Vagina (tissue), 2 donors: ENCODE results near the gene MBD3. TPM values are rescaled to one million over a fixed set of nuclear protein-coding genes. Genes with fewer than 3 reads are reported as not detected.
"Not testable (repeated sequence)": the region's sequence is repeated elsewhere in the genome, so short reads cannot be mapped to it uniquely, and the experiment has no call there.

Experiments
- DNase-seq, 2 donors: peaks; one replicate each; pipeline ENCODE4 v3.0.0-alpha.2; 2017; ENCODE audit errors: extremely low spot score in 2 of 2
- H3K27ac ChIP-seq: fragments of 200-600 bp; sonication (generic); one replicate; pipeline ENCODE4 v1.5.1; 2019
- H3K27me3 ChIP-seq: fragments of 200-600 bp; sonication (generic); one replicate; pipeline ENCODE4 v1.5.1; 2019
- H3K36me3 ChIP-seq, 2 donors: fragments of 200-600 bp; sonication (generic); one replicate each; pipeline ENCODE4 v1.5.1; 2017 to 2019
- H3K4me1 ChIP-seq: fragments of 200-600 bp; sonication (generic); one replicate; pipeline ENCODE4 v1.5.1; 2019
- H3K4me3 ChIP-seq, 2 donors: fragments of 200-600 bp; sonication (generic); 1 replicate in 1 of 2; 2 replicates in 1 of 2; pipeline ENCODE4 v1.5.1; 2016 to 2019
- H3K9me3 ChIP-seq: fragments of 200-600 bp; sonication (generic); one replicate; pipeline ENCODE4 v1.5.1; 2019
- CTCF ChIP-seq, 3 experiments: fragments of 450-650 bp in 2 of 3; fragments of 200-600 bp in 1 of 3; sonication (generic) in 1 of 3; IDR thresholded peaks; one replicate each; pipeline ENCODE4 v1.5.1; 2017 to 2019; ENCODE audit warnings: antibody characterized with exemption in 3 of 3, mild to moderate bottlenecking in 2 of 3, moderate library complexity in 2 of 3
- POLR2A ChIP-seq, 2 donors: fragments of 450-650 bp; IDR thresholded peaks; one replicate each; pipeline ENCODE4 v1.6.1; 2017; ENCODE audit warnings: antibody characterized with exemption in 2 of 2, mild to moderate bottlenecking in 2 of 2, moderate library complexity in 2 of 2
- POLR2AphosphoS5 ChIP-seq, 2 donors: sonication (generic); formaldehyde crosslinking; IDR thresholded peaks; one replicate each; pipeline ENCODE4 v1.9.0; 2017; ENCODE audit warnings: antibody characterized with exemption in 2 of 2, mild to moderate bottlenecking in 2 of 2, low read depth in 1 of 2; ENCODE audit not compliant: insufficient read depth in 1 of 2
- intact Hi-C: fragments of 100-400 bp; cut with DNase I; formaldehyde crosslinking; loops from one replicate; pipeline ENCODE4 v1.15.1; 2023
- total RNA-seq: library from RNA; depleted of rRNA; stranded (reverse); fragments of >200 nt; gene quantifications from one replicate; pipeline ENCODE4 v1.2.3, GENCODE V29; 2016

The MBD3 gene
- total RNA-seq, 1 donor from 2014 or later: 66.0 TPM

- no peaks in the 10 kb centered on the region for H3K27me3 ChIP-seq
- H3K36me3 ChIP-seq: no peaks in the 10 kb centered on the region
- H3K27ac ChIP-seq: peak overlapping the region; percentile 48
- intact Hi-C loops: no loop called here
- DNase-seq: no peak
- H3K9me3 ChIP-seq: no peaks in the 10 kb centered on the region
- TF ChIP-seq CTCF (IDR thresholded peaks at IDR 0.05): no peak
- peak overlapping the region in 1 of 2 donors; percentile 4 for H3K4me3 ChIP-seq
- peaks cover 7% of the 10 kb centered on the region for H3K4me1 ChIP-seq
Observed at GRCh38 chr19:1540365-1540925, 52.2 kb downstream of the MBD3 start.

- H3K9me3 ChIP-seq, H3K27me3 ChIP-seq, intact Hi-C loops, H3K4me1 ChIP-seq, H3K36me3 ChIP-seq, DNase-seq, H3K4me3 ChIP-seq: not testable (repeated sequence)
- peak overlapping the region; percentile 48 for H3K27ac ChIP-seq
Observed at GRCh38 chr19:1539749-1540148, 52.9 kb downstream of the MBD3 start.

- Histone ChIP-seq H3K4me3 (peak overlapping the region in 1 of 2 donors; percentile 3), H3K4me1 (peaks cover 7% of the 10 kb centered on the region), H3K36me3 (no peaks in the 10 kb centered on the region), H3K9me3 (no peaks in the 10 kb centered on the region), H3K27ac (no peak overlapping the region), H3K27me3 (no peaks in the 10 kb centered on the region)
- intact Hi-C loops: no loop called here
- TF ChIP-seq POLR2A (IDR thresholded peaks at IDR 0.05) (no peak), POLR2AphosphoS5 (IDR thresholded peaks at IDR 0.05; ENCODE audit: insufficient read depth in 1 of 2, low read depth in 1 of 2) (no peak), CTCF (IDR thresholded peaks at IDR 0.05) (no peak)
- DNase-seq: no peak
Observed at GRCh38 chr19:1538978-1539377, 53.7 kb downstream of the MBD3 start.

- H3K27me3 ChIP-seq, H3K4me1 ChIP-seq, intact Hi-C loops: not testable (repeated sequence)
Observed at GRCh38 chr19:1535699-1536098, 57.0 kb downstream of the MBD3 start.

GRCh38 chr19:1534972-1535371 is 57.7 kb downstream of the MBD3 start:
- no peaks in the 10 kb centered on the region for H3K36me3 ChIP-seq
- no peaks in the 10 kb centered on the region for H3K27me3 ChIP-seq
- no peak overlapping the region for H3K4me3 ChIP-seq
- no peaks in the 10 kb centered on the region for H3K9me3 ChIP-seq
- intact Hi-C loops: no loop called here
- H3K27ac ChIP-seq: no peak overlapping the region
- TF ChIP-seq POLR2AphosphoS5 (IDR thresholded peaks at IDR 0.05; ENCODE audit: insufficient read depth in 1 of 2, low read depth in 1 of 2) (no peak), CTCF (IDR thresholded peaks at IDR 0.05) (no peak), POLR2A (IDR thresholded peaks at IDR 0.05) (no peak)
- DNase-seq: no peak
- H3K4me1 ChIP-seq: peaks cover 7% of the 10 kb centered on the region

More at GRCh38 chr19:1535699-1536098, 57.0 kb downstream of the MBD3 start:
- H3K27ac ChIP-seq, H3K9me3 ChIP-seq, H3K36me3 ChIP-seq, H3K4me3 ChIP-seq, DNase-seq: not testable (repeated sequence)

DNA sequence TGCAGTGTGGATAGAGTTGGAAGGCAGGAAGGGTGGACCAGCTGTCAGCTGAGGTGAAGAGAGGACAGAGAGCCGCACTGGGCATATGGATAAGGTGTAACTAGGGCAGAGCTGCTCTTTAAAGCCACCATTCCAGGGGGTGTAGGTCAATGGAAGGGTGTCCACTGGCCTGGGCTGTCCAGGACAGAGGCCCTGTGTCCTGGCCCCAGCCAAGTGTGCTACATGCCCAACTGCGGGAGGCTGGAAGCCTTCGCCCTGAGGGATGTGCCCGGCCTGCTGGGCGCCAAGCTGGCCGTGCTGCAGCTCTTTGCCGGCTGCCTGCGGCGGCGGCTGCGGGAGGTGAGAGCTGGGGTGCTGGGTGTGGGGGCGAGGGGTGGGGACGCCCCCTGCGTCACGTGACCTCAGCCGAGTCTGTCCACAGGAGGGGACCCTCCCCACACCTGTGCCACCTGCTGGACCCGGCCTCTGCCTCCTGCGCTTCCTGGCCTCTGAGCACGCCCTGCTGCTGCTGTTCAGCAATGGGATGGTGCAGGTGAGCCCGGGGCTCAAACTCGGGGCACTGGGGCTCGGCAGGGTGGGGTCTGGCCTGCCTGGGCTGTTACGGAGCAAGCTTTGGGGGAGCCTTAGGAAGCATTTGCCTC is 59.0 kb downstream of the MBD3 start:
- Histone ChIP-seq H3K9me3 (no peaks in the 10 kb centered on the region), H3K27ac (no peak overlapping the region), H3K4me3 (no peak overlapping the region), H3K36me3 (no peaks in the 10 kb centered on the region), H3K4me1 (peaks cover 2% of the 10 kb centered on the region), H3K27me3 (no peaks in the 10 kb centered on the region)
- TF ChIP-seq POLR2A (IDR thresholded peaks at IDR 0.05): no peak
- no peak for TF ChIP-seq POLR2AphosphoS5 (IDR thresholded peaks at IDR 0.05; ENCODE audit: insufficient read depth in 1 of 2, low read depth in 1 of 2)
- intact Hi-C loops: no loop called here
- no peak for DNase-seq
